Activated B cell treated with CpG ODN at 0.5 μM for 24 hours (primary cell): Measurements from ENCODE around the gene MYD88. TPM values are rescaled to one million over a fixed set of nuclear protein-coding genes. Genes with fewer than 3 reads are reported as not detected.

Source experiments
- ATAC-seq: fragments of 200-7000 bp; cut with Tn5 transposase; one replicate; pipeline ENCODE4 v1.10.0; 2021; ENCODE audit warnings: low read depth, mild to moderate bottlenecking, moderate library complexity
- CTCF ChIA-PET: fragments of 350-600 bp; sonication (Branson Sonifier 250); formaldehyde crosslinking; loops from one replicate; lab custom pipeline; 2021; ENCODE audit warnings: antibody characterized with exemption; lab: Charles Lee
- POLR2A ChIA-PET: fragments of 350-600 bp; sonication (Branson Sonifier 250); formaldehyde crosslinking; loops from one replicate; lab custom pipeline; 2021; ENCODE audit warnings: antibody characterized with exemption; lab: Charles Lee
- DNase-seq: peaks from one replicate; pipeline ENCODE4 v3.0.0; 2022
- H3K27ac Mint-ChIP-seq: one replicate; pipeline ENCODE4 v1.8.0; 2020; ENCODE audit warnings: mixed read lengths
- H3K27me3 Mint-ChIP-seq: one replicate; pipeline ENCODE4 v1.8.0; 2021; ENCODE audit warnings: mixed read lengths
- H3K36me3 Mint-ChIP-seq: one replicate; pipeline ENCODE4 v1.8.0; 2021; ENCODE audit warnings: low read depth, mixed read lengths
- H3K4me1 Mint-ChIP-seq: one replicate; pipeline ENCODE4 v1.8.0; 2021; ENCODE audit warnings: mixed read lengths
- H3K4me3 Mint-ChIP-seq: one replicate; pipeline ENCODE4 v1.8.0; 2020; ENCODE audit warnings: mild to moderate bottlenecking, mixed read lengths
- H3K9me3 Mint-ChIP-seq: one replicate; pipeline ENCODE4 v1.8.0; 2020; ENCODE audit warnings: mixed read lengths
- CTCF ChIP-seq: fragments of 200-600 bp; IDR thresholded peaks from one replicate; pipeline ENCODE4 v1.8.0; 2022; ENCODE audit warnings: antibody characterized with exemption, mild to moderate bottlenecking
- intact Hi-C: fragments of 100-400 bp; cut with micrococcal nuclease; formaldehyde crosslinking; loops from one replicate; pipeline ENCODE4 v1.15.1; 2024
- total RNA-seq: library from RNA; stranded (reverse); gene quantifications from 2 replicates; pipeline ENCODE4 v1.2.3, GENCODE V29; 2022

MYD88 gene
- total RNA-seq, 1 donor from 2014 or later, result 62.7 TPM

- peaks cover 7% of the 10 kb centered on the region for H3K4me1 Mint-ChIP-seq
- H3K9me3 Mint-ChIP-seq, result no peaks in the 10 kb centered on the region
- H3K27ac Mint-ChIP-seq, result no peak overlapping the region
- no peak for DNase-seq
- H3K36me3 Mint-ChIP-seq, result peaks cover 89% of the 10 kb centered on the region
- no peaks in the 10 kb centered on the region for H3K27me3 Mint-ChIP-seq
- TF ChIP-seq CTCF, result no peak
- H3K4me3 Mint-ChIP-seq, result no peak overlapping the region
- ChIA-PET POLR2A (interaction anchor here (0.7 to 1.7 kb wide), 2 partner anchors 9 to 1962 kb away, joined by 5 to 7 read pairs; partner anchors contain the start of gene ACAA1), CTCF (interaction anchor here (0.9 kb wide), 1 partner anchor 219 kb away, joined by 3 read pairs; the partner anchor contains the start of gene XYLB)
- no peak for ATAC-seq
- intact Hi-C loops, result no loop called here
Measured at GRCh38 chr3:38127611-38128302, 10.7 kb upstream of the MYD88 start.

GRCh38 chr3:38128303-38128655 lies 10.2 kb upstream of the MYD88 start:
- intact Hi-C loops, result no loop called here
- ATAC-seq (no peak), DNase-seq (no peak)
- Mint-ChIP-seq H3K27me3 (no peaks in the 10 kb centered on the region), H3K4me3 (no peak overlapping the region), H3K9me3 (no peaks in the 10 kb centered on the region), H3K4me1 (peaks cover 7% of the 10 kb centered on the region), H3K27ac (no peak overlapping the region), H3K36me3 (peaks cover 89% of the 10 kb centered on the region)
- ChIA-PET CTCF (interaction anchor here (0.9 kb wide), 1 partner anchor 218 kb away, joined by 3 read pairs; the partner anchor contains the start of gene XYLB), POLR2A (interaction anchor here (1.7 kb wide), 1 partner anchor 8 kb away, joined by 7 read pairs; the partner anchor contains the start of gene ACAA1)
- no peak for TF ChIP-seq CTCF

DNA sequence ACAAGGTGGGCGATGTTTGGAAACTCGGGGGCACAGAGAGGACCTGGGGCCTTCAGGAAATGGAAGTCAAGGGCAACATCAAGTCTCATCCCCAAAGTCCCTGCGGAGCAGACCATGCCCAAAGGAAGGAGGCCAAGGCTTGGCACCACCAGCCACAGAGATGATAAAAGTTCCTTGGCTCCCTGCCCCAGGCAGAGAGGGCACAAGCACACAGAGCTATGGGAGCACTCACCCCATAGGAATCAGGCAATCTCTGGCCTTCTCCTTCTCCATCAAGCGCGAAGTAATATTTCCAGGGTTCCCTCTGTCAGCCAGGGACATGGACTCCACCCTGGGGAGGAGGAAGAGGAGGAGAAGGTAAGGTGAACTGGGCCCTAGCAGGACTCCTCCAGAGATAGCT lies 9.4 kb upstream of the MYD88 start:
- TF ChIP-seq CTCF, result no peak
- ChIA-PET CTCF (no interaction called here), POLR2A (interaction anchor here (1.7 kb wide), 1 partner anchor 8 kb away, joined by 7 read pairs; the partner anchor contains the start of gene ACAA1)
- Mint-ChIP-seq H3K9me3 (no peaks in the 10 kb centered on the region), H3K36me3 (peaks cover 90% of the 10 kb centered on the region), H3K4me1 (peaks cover 10% of the 10 kb centered on the region), H3K27me3 (no peaks in the 10 kb centered on the region), H3K27ac (no peak overlapping the region), H3K4me3 (no peak overlapping the region)
- intact Hi-C loops, result no loop called here
- no peak for DNase-seq
- ATAC-seq, result no peak

DNA sequence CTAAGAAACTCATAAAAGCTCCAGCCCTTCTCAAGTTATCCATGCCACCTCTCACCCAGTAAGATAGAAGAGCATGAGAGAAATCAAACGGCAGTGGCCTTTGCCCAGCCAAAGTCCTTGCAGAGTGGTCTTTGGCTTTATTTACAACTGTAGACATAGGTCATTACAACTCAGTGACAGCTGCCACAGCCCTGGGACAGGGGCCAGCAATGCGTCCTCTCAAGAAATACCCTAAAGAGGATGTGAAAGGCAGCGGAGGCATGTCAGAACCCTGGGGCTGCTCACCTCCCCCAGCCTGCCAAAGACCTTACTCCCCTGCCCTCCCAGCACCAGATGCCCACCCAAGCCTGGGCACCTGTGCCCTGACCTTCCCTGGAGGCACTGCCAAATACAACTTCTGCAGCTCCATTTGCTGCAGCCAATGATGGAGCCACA lies 7.8 kb upstream of the MYD88 start:
- CTCF ChIA-PET, result interaction anchor here (0.7 kb wide), 1 partner anchor 24 kb away, joined by 3 read pairs; no protein-coding TSS in a partner anchor
- H3K27me3 Mint-ChIP-seq, result no peaks in the 10 kb centered on the region
- no peaks in the 10 kb centered on the region for H3K9me3 Mint-ChIP-seq
- peaks cover 79% of the 10 kb centered on the region for H3K36me3 Mint-ChIP-seq
- intact Hi-C loops, result no loop called here
- POLR2A ChIA-PET, result no interaction called here
- H3K4me3 Mint-ChIP-seq, result no peak overlapping the region
- peaks cover 23% of the 10 kb centered on the region for H3K4me1 Mint-ChIP-seq
- DNase-seq, result no peak
- no peak for TF ChIP-seq CTCF
- no peak overlapping the region for H3K27ac Mint-ChIP-seq
- ATAC-seq, result no peak

GRCh38 chr3:38131621-38132369 lies 6.7 kb upstream of the MYD88 start:
- intact Hi-C loops, result no loop called here
- DNase-seq (no peak), ATAC-seq (no peak)
- H3K4me3 Mint-ChIP-seq, result no peak overlapping the region
- H3K4me1 Mint-ChIP-seq, result peaks cover 30% of the 10 kb centered on the region
- no peaks in the 10 kb centered on the region for H3K27me3 Mint-ChIP-seq
- ChIA-PET CTCF (no interaction called here), POLR2A (no interaction called here)
- peaks cover 68% of the 10 kb centered on the region for H3K36me3 Mint-ChIP-seq
- TF ChIP-seq CTCF, result no peak
- H3K9me3 Mint-ChIP-seq, result no peaks in the 10 kb centered on the region
- no peak overlapping the region for H3K27ac Mint-ChIP-seq
